HG03521 (cell line): Measurements from ENCODE around the gene MRFAP1L1.
"Not testable (repeated sequence)": the region's sequence is repeated elsewhere in the genome, so short reads cannot be mapped to it uniquely, and the experiment has no call there.

Experiments used
- ATAC-seq: cut with Tn5 transposase; IDR thresholded peaks from one replicate; pipeline ENCODE4 v1.9.1; 2021; ENCODE audit warnings: mild to moderate bottlenecking, moderate library complexity; ENCODE audit not compliant: unreplicated experiment

The MRFAP1L1 gene

GRCh38 chr4:6692379-6692778, 17.3 kb downstream of the MRFAP1L1 start:
- ATAC-seq: no peak

GRCh38 chr4:6689506-6689960, 20.1 kb downstream of the MRFAP1L1 start:
- no peak for ATAC-seq

GRCh38 chr4:6688879-6689505, 20.7 kb downstream of the MRFAP1L1 start:
- ATAC-seq: peak; percentile 61

GRCh38 chr4:6687947-6688878, 21.5 kb downstream of the MRFAP1L1 start:
- ATAC-seq: no peak

- no peak for ATAC-seq
These were observed 23.4 kb downstream of the MRFAP1L1 start for GRCh38 chr4:6686104-6686787.

GRCh38 chr4:6684656-6685055, 25.0 kb downstream of the MRFAP1L1 start:
- no peak for ATAC-seq

GRCh38 chr4:6682862-6683590, 26.6 kb downstream of the MRFAP1L1 start:
- ATAC-seq: no peak

- no peak for ATAC-seq
These were observed 28.5 kb downstream of the MRFAP1L1 start for GRCh38 chr4:6681191-6681590.

GRCh38 chr4:6680372-6681034, 29.2 kb downstream of the MRFAP1L1 start:
- no peak for ATAC-seq

GRCh38 chr4:6676722-6677558, 32.7 kb downstream of the MRFAP1L1 start:
- ATAC-seq: no peak

- peak; percentile 31 for ATAC-seq
These were observed 35.0 kb downstream of the MRFAP1L1 start for GRCh38 chr4:6674500-6675149.

- ATAC-seq: peak; percentile 80
These were observed 35.8 kb downstream of the MRFAP1L1 start for GRCh38 chr4:6673660-6674499.

- ATAC-seq: not testable (repeated sequence)
These were observed 36.4 kb downstream of the MRFAP1L1 start for GRCh38 chr4:6673191-6673659.

GRCh38 chr4:6672541-6673190, 37.0 kb downstream of the MRFAP1L1 start:
- ATAC-seq: not testable (repeated sequence)

- ATAC-seq: no peak
These were observed 37.5 kb downstream of the MRFAP1L1 start for GRCh38 chr4:6672131-6672530.

- ATAC-seq: no peak
These were observed 38.0 kb downstream of the MRFAP1L1 start for GRCh38 chr4:6671648-6672047.

- no peak for ATAC-seq
These were observed 41.3 kb downstream of the MRFAP1L1 start for GRCh38 chr4:6668391-6668790.
